ENCODE measurements around the gene KRT3.

KRT3 gene

DNA sequence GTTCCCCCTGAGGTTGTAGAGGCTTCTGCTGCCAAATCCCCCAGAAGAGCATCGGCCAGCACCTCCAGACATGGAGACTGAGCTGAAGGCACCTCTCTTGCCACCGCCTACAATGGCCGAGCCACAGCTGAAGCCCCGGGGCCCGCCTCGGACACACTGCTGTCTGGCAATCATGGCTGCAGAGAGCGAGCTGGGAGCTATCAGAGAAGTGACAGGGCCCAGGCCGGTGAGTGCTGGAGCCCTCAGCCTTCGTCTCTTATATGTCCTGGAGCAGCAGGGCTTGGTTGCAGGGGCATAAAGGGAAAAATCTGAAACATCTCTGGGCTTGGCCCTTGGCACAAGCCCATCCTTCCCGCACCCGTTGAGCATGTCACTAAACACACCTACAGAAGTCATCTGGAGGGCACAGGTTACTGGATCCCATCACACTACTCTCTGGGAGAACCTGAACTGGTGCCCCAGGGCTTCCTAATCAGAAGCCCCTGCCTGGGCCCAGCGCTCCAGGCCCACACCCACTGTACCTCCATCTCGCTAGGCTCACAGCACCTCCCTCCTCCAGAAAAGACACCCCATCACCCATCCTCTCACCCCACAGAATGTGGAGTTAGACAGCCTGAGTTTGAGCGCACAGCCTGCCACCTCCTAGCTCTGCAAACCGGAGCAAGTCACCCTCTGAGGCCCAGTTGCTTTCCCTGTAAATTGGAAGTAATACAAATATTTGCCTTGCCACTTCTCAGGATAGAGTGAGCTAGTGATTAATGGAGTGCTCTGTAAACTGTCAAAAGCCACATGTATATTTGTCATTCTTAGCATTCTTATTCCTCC lies 18.2 kb upstream of the KRT3 start, which contains the start of gene KRT4:
Gene KRT4, minus strand, starts transcription at position 232 of the 825 bp plus-strand sequence. Its CDS starts 58 bp downstream, at position 174.
- no peak for FAIRE-seq

DNA sequence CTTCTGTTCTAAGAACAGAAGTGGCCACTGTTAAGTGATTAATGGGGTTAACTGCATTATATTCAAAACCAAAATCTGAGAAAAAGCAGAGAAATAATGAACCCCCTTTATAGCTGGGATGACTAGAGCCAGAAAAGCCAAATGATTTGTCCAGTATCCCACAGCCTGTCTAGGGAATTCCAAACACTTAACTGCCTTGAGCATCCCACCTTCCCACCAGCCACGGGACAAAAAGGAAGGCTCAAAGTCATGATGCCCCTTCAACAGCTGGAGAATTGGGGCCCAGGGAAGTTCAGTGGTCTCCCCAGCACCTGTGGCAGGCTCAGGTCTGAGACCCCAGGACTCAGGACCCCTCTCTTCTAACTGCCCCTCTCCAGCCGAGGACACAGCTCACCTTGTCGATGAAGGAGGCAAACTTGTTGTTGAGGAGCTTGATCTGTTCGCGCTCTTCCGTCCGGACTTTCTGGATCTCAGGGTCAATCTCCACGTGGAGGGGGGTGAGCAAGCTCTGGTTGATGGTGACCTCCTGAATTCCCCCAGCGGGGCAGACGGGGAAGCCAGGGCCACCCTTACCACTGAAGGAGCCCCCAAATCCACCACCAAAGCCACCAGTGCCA lies 17.4 kb upstream of the KRT3 start:
- no peak for FAIRE-seq

DNA sequence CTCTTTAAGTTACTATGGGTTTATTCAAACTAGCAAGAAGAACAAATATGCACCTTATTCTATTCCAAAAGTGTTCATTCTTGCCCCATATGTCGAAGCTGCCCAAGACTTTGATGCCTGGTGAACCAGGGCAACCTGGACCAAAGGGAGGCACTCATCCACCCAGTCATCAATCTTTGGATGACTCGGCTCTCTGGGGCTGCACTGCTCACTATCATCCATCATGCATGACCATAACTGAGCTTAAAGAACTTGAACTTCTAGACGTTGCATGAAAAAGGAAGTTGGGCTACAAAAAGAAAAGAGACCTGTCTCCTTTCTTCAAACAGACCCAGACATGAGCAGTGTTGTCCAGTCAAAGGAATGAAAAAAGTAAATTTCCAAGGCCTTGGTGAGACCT lies 16.8 kb upstream of the KRT3 start:
- no peak for FAIRE-seq

DNA sequence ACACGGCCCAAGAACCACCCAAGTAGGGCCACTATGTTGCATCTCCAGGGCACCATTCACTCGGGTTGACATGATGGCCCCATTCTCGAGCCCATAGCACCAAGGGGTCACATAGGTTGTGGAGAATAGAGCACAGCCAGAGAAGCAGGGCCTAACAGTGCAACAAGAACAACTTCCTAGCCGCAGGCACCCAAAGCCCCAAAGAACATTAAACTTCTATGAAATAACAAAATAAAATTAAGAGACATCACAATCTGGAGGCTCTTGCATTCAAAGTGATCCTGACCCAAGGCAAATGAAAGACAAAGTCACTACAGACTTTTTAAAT lies 16.1 kb upstream of the KRT3 start:
- no peak for FAIRE-seq

DNA sequence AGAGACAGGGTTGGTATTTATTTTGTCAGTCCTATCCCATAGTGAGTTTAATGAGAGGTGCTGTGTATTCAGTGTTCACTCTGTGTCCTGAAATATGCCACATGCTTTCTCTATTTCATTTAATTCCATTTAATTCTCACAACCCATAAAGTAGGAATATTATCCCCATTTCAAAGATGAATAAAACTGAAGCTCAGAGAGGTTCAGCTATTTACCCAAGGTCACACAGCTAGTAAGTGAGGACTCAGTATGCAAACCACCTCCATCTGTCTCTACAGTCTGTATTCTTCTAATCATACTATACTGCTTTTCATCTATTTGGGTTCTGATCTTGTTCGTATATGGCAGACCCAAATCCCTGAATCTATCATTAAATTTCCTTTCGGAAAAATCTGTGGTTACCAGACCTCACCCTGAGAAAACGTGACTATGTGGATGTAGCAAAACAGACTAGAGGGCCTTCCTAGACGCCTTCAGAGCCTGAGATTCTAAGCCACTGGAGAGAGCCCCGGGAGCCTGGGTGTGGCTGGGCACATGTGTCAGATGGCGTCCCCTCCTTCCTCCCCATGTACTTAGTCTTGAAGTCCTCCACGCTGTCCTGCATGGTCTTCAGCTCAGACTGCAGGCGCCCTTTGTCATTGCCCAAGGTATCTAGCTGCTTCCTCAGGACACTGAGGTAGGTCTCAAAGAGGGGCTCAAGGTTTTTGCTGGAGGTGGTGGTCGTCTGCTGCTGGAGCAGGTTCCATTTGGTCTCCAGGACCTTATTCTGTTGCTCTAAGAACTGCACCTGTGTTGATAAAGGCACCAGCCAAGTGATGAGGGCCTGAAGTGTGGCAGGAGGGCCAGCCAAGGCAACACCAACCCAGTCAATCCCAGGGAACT lies 15.5 kb upstream of the KRT3 start:
- no peak for FAIRE-seq

DNA sequence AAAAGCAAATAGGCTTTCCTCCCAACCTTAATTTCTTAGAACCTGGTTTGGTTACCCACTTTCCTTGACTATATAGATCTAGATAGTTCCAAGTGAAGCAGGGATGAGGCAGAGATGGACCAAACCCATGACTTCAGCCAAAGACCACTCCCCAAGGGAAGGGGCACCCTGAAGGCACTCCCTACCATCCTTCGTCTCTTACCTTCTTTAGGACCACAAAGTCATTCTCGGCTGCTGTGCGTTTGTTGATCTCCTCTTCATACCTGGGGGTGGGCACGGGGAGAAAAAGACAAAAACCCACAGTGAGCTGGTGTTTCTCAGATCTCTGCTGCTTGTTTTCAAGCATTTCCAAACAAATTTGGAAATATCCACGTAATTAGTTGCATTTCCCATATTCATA lies 14.6 kb upstream of the KRT3 start:
- no peak for FAIRE-seq

DNA sequence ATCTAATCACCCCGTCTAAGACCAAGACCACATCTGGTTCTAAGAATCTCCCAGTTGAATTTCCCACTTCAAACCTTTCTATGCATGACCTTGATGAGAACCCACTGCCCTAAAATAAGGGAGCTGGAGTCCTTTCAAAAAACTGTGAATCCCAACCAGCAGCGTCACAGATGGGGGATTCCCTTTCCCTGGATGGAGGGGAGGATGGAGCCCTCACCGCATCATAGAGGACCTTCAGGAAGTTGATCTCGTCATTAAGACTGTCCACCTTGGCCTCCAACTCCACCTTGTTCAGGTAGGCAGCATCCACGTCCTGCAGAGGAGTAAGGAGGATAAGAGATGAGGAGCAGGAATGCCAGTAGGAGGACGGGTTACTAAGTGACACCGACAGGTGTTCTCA lies 13.2 kb upstream of the KRT3 start:
- FAIRE-seq: no peak

DNA sequence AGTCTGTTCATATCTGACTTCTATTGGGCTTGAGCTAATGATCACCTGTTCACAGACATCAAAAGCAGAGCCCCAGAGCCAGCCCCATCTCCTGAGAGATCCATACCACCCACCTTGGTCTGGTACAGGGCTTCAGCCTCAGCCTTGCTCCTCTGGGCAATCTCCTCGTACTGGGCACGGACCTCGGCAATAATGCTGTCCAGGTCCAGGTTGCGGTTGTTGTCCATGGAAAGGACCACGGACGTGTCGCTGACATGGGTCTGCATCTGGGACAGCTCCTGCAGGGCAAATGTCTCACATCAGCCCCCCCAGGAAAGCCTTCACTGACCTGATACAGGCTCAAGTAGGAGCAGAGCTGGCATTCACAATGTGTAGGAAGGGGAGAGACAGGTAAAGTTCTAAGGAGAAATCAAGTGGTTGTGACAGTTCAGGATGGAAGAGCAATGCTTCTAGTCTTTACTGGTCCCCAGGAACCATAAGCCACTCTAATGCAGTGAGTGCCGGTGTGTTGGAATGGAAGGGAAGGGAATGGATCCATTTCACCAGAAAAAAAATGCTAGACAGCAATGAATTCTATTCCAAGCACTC lies 12.8 kb upstream of the KRT3 start:
- no peak for FAIRE-seq

DNA sequence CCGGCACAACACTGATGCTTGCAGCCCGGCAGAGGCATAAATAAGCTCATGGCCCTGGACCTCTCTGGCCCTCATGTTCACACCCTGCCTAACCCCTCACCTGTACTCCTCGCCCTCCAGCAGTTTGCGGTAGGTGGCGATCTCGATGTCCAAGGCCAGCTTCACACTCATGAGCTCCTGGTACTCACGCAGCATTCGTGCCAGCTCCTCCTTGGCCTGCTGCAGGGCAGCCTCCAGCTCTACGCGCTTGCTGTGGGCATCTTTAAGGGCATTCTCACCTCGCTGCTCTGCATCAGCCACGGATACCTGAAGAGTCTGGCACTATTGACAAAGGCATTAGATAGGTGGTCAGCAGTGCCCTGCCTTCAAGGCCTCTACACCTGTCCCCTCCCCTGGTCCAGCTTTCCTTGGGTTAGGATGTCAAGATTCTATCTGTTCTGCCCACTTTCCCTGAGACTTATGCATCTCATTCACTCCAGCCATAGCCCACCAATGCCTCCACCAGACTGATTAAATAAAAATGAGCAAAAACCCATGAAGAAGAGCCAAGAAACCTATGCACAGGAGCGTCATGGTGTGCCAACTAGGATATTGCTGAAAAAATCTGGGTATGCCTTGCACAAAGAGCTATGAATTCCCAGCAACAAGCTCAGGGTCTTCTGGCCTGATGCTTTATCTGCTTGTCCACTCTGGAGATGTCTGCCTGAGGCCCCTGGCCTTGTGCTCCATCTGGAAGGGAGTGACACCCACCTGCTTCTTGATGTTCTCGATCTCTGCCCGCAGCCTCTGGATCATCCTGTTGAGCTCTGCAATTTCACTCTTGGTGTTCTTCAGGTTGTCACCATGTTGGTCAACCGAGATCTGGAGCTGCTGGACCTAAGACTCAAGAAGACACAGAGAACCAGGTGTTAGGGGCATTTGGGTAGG lies 11.9 kb upstream of the KRT3 start:
- no peak for FAIRE-seq

DNA sequence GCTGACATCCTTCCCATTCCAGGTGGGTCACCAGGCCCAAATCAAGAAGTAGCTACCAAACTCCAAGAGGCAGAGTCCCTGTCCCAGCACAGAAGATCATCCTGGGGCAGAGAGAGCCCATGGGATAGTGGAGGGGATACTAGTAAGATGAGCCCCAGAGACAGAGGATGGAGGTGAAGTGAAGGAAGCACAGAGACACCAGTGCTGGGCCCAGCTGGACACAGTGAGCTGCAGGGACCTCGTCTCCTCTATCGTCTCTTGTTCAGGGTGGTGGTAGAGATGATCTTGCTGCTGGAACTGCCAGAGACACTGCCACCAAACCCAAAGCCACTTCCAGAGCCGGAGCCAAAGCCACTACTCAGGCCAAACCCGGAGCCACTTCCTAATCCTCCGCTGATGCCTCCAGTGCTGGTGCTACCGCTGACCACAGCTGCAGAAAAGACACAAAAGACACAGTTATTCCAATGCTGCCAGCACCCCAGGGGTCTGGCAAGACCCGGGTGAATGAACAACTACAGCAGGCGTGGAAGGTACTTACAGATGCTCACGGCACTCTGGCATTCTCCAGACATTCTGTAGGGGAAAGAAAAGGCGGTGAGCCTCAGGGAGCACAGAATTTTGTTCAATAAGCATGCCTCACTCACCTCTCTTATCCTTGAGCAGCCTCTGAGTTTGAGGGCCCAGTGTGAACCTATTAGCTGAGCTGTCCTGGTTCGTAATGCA lies 11.1 kb upstream of the KRT3 start:
- no peak for FAIRE-seq

DNA sequence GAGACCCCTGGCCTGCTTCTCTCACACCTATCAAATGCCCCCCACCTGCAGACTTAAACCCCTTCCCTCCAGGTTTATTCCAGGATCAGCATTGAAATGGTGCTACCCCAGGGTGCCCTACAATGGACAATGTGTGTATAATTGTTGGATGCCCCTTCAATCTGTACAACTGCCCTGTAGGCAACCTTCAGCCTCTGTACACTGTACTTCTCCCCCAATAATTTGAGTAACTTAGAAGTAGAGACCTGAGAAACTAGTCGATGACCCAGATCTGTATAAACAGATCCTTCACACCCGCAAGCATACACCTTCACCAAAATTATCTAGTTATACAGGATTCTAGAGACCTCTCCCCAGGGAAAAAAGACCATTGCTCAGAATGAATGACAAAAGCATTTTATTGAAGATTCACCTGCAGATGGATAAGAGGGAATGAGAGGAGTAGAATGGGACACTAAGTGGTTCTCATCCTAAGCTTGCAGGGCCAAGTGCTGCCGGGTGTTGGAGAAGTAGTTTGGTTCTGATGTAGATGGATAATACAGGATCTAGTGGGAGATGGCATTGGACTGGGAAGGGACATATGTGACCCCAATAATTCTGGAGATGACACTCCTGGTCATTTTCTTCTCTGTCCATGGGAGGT lies 10.4 kb upstream of the KRT3 start:
- no peak for FAIRE-seq

DNA sequence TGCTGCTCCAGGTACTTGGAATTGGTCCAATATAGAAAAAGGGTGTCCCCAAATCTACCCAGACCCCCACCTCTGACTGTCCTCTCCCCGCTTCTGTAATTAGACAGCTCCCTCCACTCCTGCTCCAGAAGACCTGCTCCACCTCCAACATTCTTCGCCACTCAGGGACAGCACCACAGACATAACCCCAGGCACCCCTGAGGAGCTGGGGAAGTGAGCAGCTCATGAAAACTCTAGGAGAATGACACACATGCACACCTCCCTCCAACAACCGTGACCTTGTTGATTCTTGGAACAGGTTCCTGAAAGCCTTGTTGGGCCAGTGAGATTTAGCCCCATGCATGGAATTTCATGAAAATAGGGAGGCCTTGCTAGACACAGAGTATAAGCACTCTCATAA lies 9.8 kb upstream of the KRT3 start:
- no peak for FAIRE-seq

DNA sequence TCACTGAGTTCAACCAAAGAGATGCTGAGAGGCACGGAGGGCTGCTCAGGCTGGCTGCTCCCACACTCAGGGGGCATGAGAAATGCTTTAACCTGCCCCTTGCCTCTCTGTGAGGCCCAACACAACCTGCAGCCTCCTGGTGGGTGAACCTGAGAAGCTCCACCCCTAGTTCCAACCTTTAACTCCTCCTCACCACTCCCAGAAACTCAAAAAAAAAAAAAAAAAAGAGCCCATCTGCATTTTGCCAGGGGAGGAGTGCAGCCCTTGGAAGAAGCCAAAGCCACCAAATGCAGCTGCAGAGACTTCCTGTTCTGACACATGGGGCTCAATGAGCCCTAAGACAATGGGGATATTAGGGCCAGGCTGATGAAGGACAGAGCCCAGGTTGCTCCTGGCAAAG lies 9.1 kb upstream of the KRT3 start:
- FAIRE-seq: no peak

DNA sequence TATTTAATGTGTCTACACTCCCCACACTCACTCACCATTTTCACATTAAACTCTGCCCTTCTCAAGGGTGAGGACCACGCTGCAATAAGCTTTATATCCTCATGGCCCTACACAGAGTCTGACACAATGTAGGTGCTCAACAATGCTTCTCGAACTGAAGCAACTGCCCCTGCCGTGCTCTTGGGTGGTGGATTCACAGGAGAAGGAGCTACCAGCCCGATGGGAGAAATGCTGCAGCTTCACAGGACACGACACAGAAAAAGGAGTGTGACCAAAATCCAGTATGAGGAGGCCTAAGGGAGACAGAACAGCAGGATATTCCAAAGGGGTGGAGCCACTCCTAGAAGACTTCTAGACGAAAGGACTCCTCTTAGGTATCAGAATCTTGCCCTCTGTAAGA lies 6.5 kb upstream of the KRT3 start:
- FAIRE-seq: no peak

DNA sequence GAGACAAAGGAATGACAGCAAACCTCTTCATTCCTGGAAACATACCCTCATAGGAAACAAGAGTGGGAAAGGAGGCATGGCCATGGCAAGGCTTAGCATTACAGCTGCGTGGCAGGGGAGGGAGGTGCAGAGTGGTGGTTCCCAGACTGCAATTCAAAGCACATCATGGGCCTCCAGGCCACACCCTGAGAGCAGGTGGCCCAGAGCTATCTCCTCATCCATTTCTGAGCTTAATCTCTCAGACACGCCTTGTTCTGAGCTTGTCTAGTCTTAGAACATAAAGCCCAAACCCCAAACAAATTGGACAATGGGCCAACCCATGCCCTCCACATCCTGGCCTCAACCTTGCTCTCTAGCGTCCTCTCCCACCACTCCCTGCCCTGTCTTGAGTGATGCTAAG lies 5.9 kb upstream of the KRT3 start:
- no peak for FAIRE-seq

DNA sequence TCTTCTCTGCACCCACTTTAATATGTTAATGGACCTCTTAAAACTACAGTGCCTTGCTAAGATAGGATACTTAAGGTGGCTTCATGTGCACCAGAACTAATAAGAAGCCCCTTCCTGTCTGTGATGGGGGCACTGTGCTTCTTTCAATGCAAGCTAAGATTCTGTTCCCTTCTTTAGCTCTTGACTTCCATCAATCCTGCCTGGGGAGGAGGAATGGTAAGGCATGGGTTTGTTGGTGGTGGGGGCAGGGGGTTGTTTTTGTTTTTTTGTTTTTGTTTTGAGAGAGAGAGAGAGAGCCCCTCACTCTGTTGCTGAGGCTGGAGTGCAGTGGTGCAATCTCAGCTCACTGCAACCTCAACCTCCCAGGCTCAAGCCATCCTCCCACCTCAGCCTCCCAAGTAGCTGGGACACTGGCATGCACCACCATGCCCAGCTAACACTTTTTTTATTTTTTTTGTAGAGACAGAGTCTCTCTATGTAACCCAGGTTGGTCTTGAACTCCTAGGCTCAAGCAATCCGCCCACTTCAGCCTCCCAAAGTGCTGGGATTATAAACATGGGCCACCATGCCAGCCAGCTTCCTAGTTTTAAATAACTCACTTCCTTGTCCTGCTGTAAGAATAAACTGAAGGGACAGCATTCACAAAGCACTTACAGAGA lies 4.5 kb upstream of the KRT3 start:
- no peak for FAIRE-seq

DNA sequence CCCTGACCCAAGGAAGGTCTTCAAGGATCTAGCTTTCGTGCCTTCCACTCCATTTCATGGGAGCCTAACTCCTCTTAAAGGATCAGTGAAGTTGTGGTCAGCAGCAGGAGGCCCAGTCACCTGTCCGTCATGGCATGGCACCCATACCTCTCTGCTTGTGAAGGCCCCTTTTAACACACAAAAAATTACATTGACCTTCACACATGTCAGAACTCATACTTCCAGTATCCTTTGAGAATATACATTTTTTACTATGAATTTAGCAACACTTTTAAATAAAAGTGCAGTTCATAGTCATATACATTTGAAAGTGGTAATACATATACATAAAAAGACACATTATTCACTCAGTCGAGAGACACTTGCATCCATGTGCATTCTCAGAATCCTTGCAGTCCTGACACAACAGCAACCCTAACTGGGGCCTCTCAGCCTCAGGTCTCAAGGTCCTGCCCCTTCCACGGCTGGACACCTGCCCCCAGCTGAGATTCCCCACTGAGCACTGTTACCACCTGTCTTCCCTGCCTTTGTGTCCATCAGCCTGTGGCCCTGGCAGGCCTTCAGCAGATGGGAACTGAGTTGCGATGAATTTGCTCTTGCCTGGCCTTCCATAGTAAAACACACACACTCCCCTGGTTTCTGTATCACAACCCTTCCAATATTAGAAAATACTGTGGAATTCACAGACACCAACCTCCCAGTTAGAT lies 3.7 kb upstream of the KRT3 start:
- no peak for FAIRE-seq

DNA sequence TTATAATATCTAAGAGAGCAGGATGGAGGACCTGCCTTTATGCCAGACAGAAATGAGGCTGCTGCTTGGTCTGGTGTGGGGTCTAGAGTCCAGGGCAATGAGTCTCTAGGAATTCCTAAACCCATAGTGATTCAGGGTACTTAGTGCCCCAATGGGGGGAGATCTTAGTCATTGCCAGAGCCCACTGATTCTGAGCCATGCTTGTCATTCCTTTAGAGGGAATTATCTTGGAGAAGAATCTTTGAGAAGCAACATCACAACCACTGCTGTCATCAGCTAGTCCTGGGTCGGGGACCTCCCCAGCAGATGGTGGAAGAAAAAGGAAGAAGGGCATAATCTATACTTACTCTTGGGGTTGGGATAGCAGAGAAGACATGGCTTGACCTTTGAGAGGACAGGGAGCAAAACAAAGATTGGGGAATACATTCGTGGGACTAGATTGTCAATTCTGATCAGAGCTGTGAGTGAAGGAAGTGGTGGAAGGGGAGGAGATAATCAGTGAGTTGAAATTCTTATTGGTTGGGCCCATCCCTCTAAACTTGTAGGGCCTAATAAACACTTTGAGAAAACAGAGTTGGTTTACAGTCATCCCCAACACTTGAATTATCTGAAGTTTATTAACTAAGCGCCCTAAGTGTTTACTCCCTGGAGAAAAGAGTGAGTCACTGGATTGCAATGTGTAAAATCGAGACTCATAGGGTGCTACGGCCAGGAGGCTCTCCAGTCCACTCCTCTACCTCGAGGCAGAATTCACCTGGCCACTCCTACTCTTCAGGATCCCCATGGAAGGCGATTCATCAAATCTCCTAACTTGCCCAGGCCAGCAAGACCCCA lies 3.0 kb upstream of the KRT3 start:
- no peak for FAIRE-seq
